GM13977 (cell line): Measurements from ENCODE around the gene CHST8.

ENCODE experiments used
- DNase-seq: peaks from one replicate; pipeline ENCODE4 v3.0.0; 2012; ENCODE audit warnings: low spot score
- CTCF ChIP-seq: IDR thresholded peaks from 2 replicates; pipeline ENCODE4 v1.5.1; 2012; ENCODE audit warnings: mild to moderate bottlenecking, control low read depth; ENCODE audit not compliant: insufficient read depth; ENCODE audit errors: extremely low read depth, missing control alignments
- in situ Hi-C: fragments of 300-500 bp; cut with MboI; formaldehyde crosslinking; loops from one replicate; pipeline ENCODE4 v1.12.0; 2022; ENCODE audit warnings: low sequenced_read_pairs, low pct_unique_long_range_greater_than_20kb, mixed read lengths, inconsistent platforms; ENCODE audit not compliant: unreplicated experiment

The CHST8 gene

GRCh38 chr19:33649627-33650305 is 28.0 kb downstream of the CHST8 start:
- DNase-seq = no peak
- no peak for TF ChIP-seq CTCF
- in situ Hi-C loops = no loop called here

- in situ Hi-C loops = no loop called here
- DNase-seq = no peak
- TF ChIP-seq CTCF = no peak
Measured at GRCh38 chr19:33653684-33654083, 31.9 kb downstream of the CHST8 start.

- no peak for TF ChIP-seq CTCF
- DNase-seq = no peak
- in situ Hi-C loops = no loop called here
Measured at GRCh38 chr19:33654840-33655508, 33.2 kb downstream of the CHST8 start.

- no peak for DNase-seq
Measured at GRCh38 chr19:33659835-33660234, 38.1 kb downstream of the CHST8 start.

GRCh38 chr19:33660410-33661124 is 38.8 kb downstream of the CHST8 start:
- in situ Hi-C loops = no loop called here
- no peak for DNase-seq
- TF ChIP-seq CTCF = no peak

More at GRCh38 chr19:33659835-33660234, 38.1 kb downstream of the CHST8 start:
- in situ Hi-C loops = no loop called here
- TF ChIP-seq CTCF = no peak

GRCh38 chr19:33661336-33661735 is 39.6 kb downstream of the CHST8 start:
- no peak for TF ChIP-seq CTCF
- in situ Hi-C loops = no loop called here
- DNase-seq = no peak
